HEK293 (cell line): Measurements from ENCODE around the gene ANKH.

Source experiments
- YY1 ChIP-seq: fragments of 450-650 bp; formaldehyde crosslinking; IDR thresholded peaks from 2 replicates; pipeline ENCODE4 v1.5.1; 2018; ENCODE audit warnings: missing biosample characterization, missing genetic modification characterization
- ZNF211 ChIP-seq: fragments of 450-650 bp; formaldehyde crosslinking; IDR thresholded peaks from 2 replicates; pipeline ENCODE4 v1.5.1; 2016; ENCODE audit warnings: low read depth, missing biosample characterization, missing genetic modification characterization
- ZNF24 ChIP-seq: fragments of 450-650 bp; formaldehyde crosslinking; IDR thresholded peaks from 2 replicates; pipeline ENCODE4 v1.5.1; 2016; ENCODE audit warnings: missing biosample characterization, missing genetic modification characterization
- ZNF274 ChIP-seq, 2 experiments: fragments of 200-500 bp in 1 of 2; fragments of 450-650 bp in 1 of 2; sonication (Bioruptor generic) in 1 of 2; formaldehyde crosslinking in 1 of 2; IDR thresholded peaks; 2 replicates each; pipeline versions ENCODE4 v1.5.1 to v1.6.1; 2014 to 2016; ENCODE audit warnings: borderline replicate concordance in 1 of 2, inconsistent platforms in 1 of 2, low read length in 1 of 2, missing biosample characterization in 1 of 2, missing genetic modification characterization in 1 of 2
- ZNF366 ChIP-seq: fragments of 450-650 bp; formaldehyde crosslinking; conservative IDR thresholded peaks from 2 replicates; pipeline ENCODE4 v1.5.1; 2016; ENCODE audit warnings: missing biosample characterization, missing genetic modification characterization
- ZNF768 ChIP-seq: fragments of 450-650 bp; formaldehyde crosslinking; IDR thresholded peaks from 2 replicates; pipeline ENCODE4 v1.5.1; 2018; ENCODE audit warnings: missing biosample characterization, mild to moderate bottlenecking, missing genetic modification characterization
- ZNF792 ChIP-seq: fragments of 450-650 bp; formaldehyde crosslinking; IDR thresholded peaks from 2 replicates; pipeline ENCODE4 v1.5.1; 2016; ENCODE audit warnings: missing biosample characterization, missing genetic modification characterization
- ZSCAN16 ChIP-seq: fragments of 450-650 bp; formaldehyde crosslinking; IDR thresholded peaks from 2 replicates; pipeline ENCODE4 v1.5.1; 2016; ENCODE audit warnings: missing biosample characterization, missing genetic modification characterization
- TF ChIP-seq, protein P1 (sequence below): fragments of 450-650 bp; formaldehyde crosslinking; IDR thresholded peaks from 2 replicates; pipeline ENCODE4 v1.5.1; 2016; ENCODE audit warnings: missing biosample characterization, missing genetic modification characterization

DNA sequence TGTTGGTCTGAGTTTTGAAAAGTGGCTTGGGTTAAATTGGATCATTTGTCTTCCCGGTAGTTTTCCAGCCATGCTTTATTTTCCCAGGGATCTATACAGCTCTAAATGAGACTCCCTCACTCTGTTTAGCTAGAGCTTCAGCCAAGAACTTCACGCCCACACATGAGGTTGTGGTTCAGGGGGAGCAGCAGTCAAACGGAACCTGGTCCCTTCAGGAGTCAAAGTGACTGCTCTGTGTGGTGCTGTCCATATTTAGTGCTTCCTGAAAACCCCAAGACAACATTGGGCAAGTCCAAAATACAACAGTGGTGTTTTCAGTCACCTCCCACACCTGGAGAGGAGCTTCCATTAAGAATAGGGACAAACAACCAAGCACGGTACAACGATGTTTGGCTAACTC lies 90.5 kb downstream of the ANKH start:
- no peak for TF ChIP-seq ZNF366 (tag by site-specific recombination)
- no peak for TF ChIP-seq ZNF24
- TF ChIP-seq ZNF768 (tag by site-specific recombination) = no peak
- TF ChIP-seq YY1 (tag by site-specific recombination) = no peak
- no peak for TF ChIP-seq ZNF274 (IDR thresholded peaks at IDR 0.05; ENCODE audit: low read length)
- no peak for TF ChIP-seq ZNF274 (tag by site-specific recombination; IDR thresholded peaks at IDR 0.05; ENCODE audit: borderline replicate concordance)
- TF ChIP-seq, protein P1, sequence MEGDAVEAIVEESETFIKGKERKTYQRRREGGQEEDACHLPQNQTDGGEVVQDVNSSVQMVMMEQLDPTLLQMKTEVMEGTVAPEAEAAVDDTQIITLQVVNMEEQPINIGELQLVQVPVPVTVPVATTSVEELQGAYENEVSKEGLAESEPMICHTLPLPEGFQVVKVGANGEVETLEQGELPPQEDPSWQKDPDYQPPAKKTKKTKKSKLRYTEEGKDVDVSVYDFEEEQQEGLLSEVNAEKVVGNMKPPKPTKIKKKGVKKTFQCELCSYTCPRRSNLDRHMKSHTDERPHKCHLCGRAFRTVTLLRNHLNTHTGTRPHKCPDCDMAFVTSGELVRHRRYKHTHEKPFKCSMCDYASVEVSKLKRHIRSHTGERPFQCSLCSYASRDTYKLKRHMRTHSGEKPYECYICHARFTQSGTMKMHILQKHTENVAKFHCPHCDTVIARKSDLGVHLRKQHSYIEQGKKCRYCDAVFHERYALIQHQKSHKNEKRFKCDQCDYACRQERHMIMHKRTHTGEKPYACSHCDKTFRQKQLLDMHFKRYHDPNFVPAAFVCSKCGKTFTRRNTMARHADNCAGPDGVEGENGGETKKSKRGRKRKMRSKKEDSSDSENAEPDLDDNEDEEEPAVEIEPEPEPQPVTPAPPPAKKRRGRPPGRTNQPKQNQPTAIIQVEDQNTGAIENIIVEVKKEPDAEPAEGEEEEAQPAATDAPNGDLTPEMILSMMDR (tag by site-specific recombination) = no peak
- TF ChIP-seq ZSCAN16 (tag by site-specific recombination) = no peak
- no peak for TF ChIP-seq ZNF211 (tag by site-specific recombination)
- TF ChIP-seq ZNF792 (tag by site-specific recombination) = no peak
